Measurements from ENCODE around the gene KNTC1. TPM values are rescaled to one million over a fixed set of nuclear protein-coding genes. Genes with fewer than 3 reads are reported as not detected.
"Not testable (repeated sequence)": the region's sequence is repeated elsewhere in the genome, so short reads cannot be mapped to it uniquely, and the experiment has no call there.

The KNTC1 gene
- polyA plus RNA-seq, 6 donors from 2014 or later, result 2.1 to 6.3 (median 3.7) TPM; not detected in 1

DNA sequence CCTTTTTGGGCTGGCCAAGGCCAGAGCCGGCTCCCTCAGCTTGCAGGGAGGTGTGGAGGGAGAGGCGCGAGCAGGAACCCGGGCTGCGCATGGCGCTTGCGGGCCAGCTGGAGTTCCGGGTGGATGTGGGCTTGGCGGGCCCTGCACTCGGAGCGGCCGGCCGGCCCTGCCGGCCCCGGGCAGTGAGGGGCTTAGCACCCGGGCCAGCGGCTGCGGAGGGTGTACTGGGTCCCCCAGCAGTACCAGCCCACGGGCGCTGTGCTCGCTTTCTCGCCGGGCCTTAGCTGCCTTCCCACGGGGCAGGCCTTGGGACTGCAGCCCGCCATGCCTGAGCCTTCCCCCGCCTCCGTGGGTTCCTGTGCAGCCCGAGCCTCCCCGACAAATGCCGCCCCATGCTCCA, 64.9 kb downstream of the KNTC1 start:
- H3K4me1 Mint-ChIP-seq; H3K9me3 Mint-ChIP-seq; H3K27me3 Mint-ChIP-seq; H3K27ac Mint-ChIP-seq; H3K36me3 Mint-ChIP-seq; ATAC-seq (ENCODE audit: low read depth in 2 of 2); H3K4me3 Mint-ChIP-seq; DNase-seq: not testable (repeated sequence)

DNA sequence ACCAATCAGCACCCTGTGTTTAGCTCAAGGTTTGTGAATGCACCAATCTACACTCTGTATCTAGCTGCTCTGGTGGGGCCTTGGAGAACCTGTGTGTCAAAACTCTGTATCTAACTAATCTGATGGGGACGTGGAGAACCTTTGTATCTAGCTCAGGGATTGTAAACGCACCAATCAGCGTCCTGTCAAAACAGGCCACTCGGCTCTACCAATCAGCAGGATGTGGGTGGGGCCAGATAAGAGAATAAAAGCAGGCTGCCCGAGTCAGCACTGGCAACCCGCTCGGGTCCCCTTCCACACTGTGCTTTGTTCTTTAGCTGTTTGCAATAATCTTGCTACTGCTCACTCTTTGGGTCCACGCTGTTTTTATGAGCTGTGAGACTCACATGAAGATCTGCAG, 65.5 kb downstream of the KNTC1 start:
- not testable (repeated sequence) for H3K27me3 Mint-ChIP-seq; H3K36me3 Mint-ChIP-seq; DNase-seq; ATAC-seq (ENCODE audit: low read depth in 2 of 2); H3K27ac Mint-ChIP-seq; H3K4me1 Mint-ChIP-seq; H3K9me3 Mint-ChIP-seq; H3K4me3 Mint-ChIP-seq

DNA sequence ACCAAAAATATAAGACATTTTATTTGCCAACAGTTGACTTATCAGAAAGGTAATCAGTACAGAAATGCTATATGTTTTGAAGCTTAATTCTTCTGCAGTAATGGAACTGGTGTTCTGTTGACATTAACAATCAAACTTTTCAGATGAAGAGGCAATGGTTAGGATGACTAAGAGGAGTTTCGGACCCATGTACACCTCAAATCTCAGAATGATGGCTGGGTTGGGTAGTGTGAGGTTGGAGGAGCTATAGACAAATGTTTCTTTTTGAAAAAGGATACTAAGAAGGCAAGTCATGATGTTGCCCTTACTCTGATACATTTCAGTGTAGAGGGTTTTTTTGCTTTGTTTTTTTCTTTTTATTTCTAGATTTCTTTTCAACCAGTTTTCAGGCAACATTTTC, 66.9 kb downstream of the KNTC1 start:
- no peak overlapping the region for H3K27ac Mint-ChIP-seq

DNA sequence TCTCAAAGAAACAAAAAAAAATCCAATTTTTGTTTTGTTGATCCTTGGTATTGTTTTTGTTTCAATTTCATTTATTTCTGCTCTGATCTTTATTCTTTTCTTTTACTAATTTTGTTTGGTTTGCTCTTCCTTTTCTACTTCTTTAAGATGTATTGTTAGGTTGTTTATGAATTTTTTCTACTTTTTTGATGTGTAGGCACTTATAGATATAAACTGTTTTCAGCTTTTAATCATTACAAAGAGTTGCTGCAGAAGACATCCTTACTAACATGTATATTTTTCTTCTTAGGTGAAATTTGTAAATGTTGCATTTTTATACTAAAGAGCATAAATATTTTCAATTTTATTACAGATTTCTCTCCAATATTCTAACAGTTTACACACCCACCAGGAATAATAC, 69.8 kb downstream of the KNTC1 start:
- no peak overlapping the region for H3K4me3 Mint-ChIP-seq
- no peak for ATAC-seq (ENCODE audit: low read depth in 2 of 2)
- no peaks in the 10 kb centered on the region for H3K36me3 Mint-ChIP-seq
- no peaks in the 10 kb centered on the region for H3K9me3 Mint-ChIP-seq
- no peaks in the 10 kb centered on the region for H3K4me1 Mint-ChIP-seq
- no peak for DNase-seq
- H3K27me3 Mint-ChIP-seq, result no peaks in the 10 kb centered on the region
- peak overlapping the region in 1 of 6 donors; percentile 77 for H3K27ac Mint-ChIP-seq

More for the DNA sequence above, 66.9 kb downstream of the KNTC1 start:
- H3K36me3 Mint-ChIP-seq, result no peaks in the 10 kb centered on the region
- ATAC-seq (ENCODE audit: low read depth in 2 of 2), result no peak
- no peak for DNase-seq
- H3K4me3 Mint-ChIP-seq, result no peak overlapping the region
- no peaks in the 10 kb centered on the region for H3K4me1 Mint-ChIP-seq
- H3K9me3 Mint-ChIP-seq, result no peaks in the 10 kb centered on the region
- H3K27me3 Mint-ChIP-seq, result no peaks in the 10 kb centered on the region

DNA sequence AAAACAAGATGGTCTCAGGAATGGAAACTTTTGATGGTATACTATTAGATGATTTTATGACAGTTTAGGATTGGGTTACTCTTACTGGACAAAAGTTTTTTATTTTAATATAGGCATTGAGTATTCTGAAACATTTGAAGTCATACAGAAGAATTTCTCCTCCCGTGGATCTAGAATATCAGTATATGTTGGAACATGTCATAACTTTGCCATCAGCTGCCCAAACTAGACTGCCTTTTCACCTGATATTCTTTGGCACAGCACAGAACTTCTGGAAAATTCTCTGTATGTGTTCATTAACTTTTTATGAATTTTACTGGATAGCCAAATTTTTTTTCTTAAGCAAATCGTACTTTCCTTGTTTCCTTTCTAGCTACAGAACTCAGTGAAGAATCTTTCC, 75.4 kb downstream of the KNTC1 start:
- H3K27me3 Mint-ChIP-seq, result no peaks in the 10 kb centered on the region
- no peaks in the 10 kb centered on the region for H3K9me3 Mint-ChIP-seq
- DNase-seq (no peak), ATAC-seq (ENCODE audit: low read depth in 2 of 2) (no peak)
- no peak overlapping the region for H3K27ac Mint-ChIP-seq
- H3K4me3 Mint-ChIP-seq, result no peak overlapping the region
- no peaks in the 10 kb centered on the region for H3K4me1 Mint-ChIP-seq
- peaks cover 0 to 14% of the 10 kb centered on the region in 2 donors for H3K36me3 Mint-ChIP-seq

DNA sequence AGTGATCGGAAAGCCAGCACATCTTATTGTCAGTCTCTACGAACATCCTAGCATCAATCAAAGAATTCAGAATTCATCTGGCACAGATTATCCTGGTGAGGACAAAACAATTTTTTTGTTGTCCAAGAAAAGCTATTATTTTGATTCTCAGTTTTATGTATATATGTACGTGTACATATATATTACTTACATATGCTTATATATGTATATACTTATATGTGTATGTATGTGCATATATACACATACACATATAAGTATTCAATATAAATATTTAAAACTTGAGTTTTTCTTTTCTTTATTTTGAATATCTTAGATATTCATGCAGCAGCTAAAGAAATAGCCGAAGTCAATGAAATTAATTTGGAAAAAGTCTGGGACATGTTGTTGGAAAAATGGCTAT, 77.9 kb downstream of the KNTC1 start:
- Mint-ChIP-seq H3K9me3 (no peaks in the 10 kb centered on the region), H3K27ac (no peak overlapping the region), H3K4me1 (no peaks in the 10 kb centered on the region), H3K27me3 (no peaks in the 10 kb centered on the region), H3K4me3 (no peak overlapping the region), H3K36me3 (peaks cover 0 to 21% of the 10 kb centered on the region in 2 donors)
- no peak for DNase-seq
- no peak for ATAC-seq (ENCODE audit: low read depth in 2 of 2)

DNA sequence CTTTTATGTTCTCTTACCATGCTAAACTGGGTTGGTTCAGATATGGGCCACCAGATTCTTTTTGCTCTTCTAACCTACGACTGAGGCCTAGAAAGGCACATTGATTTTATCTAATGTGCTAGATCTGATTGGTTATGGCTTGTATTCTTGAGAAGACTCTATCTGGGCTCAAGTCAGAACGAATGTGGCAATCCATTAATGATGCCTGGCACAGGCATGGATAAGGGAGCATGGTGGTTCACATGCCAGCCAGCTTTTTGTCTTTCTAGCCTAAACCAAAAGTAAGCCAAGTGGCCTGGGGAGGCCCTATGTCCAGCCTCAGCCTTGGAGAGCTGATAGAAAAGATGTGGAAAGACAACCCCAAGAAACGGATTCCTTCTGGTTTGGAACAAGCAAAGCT, 82.7 kb downstream of the KNTC1 start:
- H3K27ac Mint-ChIP-seq, result no peak overlapping the region
- H3K36me3 Mint-ChIP-seq, result peaks cover 5 to 21% of the 10 kb centered on the region in 2 donors
- no peak for ATAC-seq (ENCODE audit: low read depth in 2 of 2)
- DNase-seq, result no peak
- no peak overlapping the region for H3K4me3 Mint-ChIP-seq
- no peaks in the 10 kb centered on the region for H3K27me3 Mint-ChIP-seq
- H3K4me1 Mint-ChIP-seq, result peaks cover 0 to 10% (median 5%) of the 10 kb centered on the region in 3 donors
- no peaks in the 10 kb centered on the region for H3K9me3 Mint-ChIP-seq

DNA sequence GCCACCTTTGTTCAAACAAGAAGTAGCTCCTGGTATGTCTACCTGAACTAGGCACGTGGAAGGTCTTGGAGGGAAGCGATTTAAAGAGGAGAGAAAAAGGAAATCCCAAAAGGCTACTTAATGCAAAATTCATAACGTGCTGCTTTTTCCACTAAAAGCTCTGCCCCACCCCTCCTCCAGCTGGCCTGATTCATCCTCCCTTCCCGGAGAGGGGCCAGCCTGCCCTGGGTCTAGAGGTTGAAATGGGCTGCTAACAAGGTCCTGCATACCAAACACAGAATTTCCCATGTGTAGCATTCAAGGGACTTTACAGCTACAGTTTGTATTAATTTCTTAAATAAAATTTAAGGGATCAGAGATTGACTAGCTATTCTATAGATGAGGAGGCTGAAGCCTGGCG, 83.2 kb downstream of the KNTC1 start:
- H3K36me3 Mint-ChIP-seq, result peaks cover 5 to 18% of the 10 kb centered on the region in 2 donors
- no peak for DNase-seq

DNA sequence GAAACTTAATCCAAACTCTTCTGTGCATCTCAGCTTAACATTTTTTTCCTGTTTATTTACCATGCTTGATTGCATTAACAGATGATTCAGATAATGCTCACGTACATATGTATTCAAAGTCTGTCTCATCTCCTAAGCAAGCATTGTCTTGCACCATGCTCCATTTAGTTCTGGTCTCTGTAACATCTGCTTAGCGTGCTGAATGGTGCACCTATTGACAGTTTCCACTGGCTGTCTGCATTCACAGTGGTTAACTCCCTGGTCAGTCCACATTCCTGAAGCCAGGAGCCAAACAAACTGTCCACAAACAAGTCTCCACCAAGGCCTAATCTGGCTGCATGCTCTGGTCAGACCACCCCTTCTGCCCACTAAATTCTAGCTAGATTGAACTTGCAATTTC, 83.9 kb downstream of the KNTC1 start:
- H3K4me3 Mint-ChIP-seq, result no peak overlapping the region
- H3K4me1 Mint-ChIP-seq, result peaks cover 0 to 10% (median 5%) of the 10 kb centered on the region in 3 donors
- H3K27me3 Mint-ChIP-seq, result no peaks in the 10 kb centered on the region
- H3K27ac Mint-ChIP-seq, result no peak overlapping the region
- no peaks in the 10 kb centered on the region for H3K9me3 Mint-ChIP-seq
- peaks cover 5 to 18% of the 10 kb centered on the region in 2 donors for H3K36me3 Mint-ChIP-seq
- ATAC-seq (ENCODE audit: low read depth in 2 of 2) (no peak), DNase-seq (no peak)

More for the DNA sequence above, 83.2 kb downstream of the KNTC1 start:
- Mint-ChIP-seq H3K4me3 (no peak overlapping the region), H3K4me1 (peaks cover 0 to 10% (median 5%) of the 10 kb centered on the region in 3 donors), H3K27ac (no peak overlapping the region), H3K9me3 (no peaks in the 10 kb centered on the region), H3K27me3 (no peaks in the 10 kb centered on the region)
- ATAC-seq (ENCODE audit: low read depth in 2 of 2), result no peak

DNA sequence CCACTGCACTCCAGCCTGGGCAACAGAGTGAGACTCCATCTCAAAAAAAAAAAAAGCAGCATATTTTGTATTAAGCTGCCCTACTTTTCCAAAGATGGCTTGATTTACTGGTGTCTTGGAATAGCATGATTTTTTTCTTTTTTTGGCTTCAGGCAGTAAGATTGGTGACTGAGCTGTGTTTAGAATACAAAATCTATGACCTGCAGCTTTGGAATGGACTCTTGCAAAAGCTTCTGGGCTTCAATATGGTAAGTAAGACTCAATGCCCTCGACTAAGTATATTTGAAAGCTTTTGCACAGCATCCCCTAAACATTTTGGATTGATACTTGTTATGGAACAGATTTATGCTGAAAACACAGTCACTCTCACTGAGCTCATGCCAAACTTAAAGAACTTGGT, 87.8 kb downstream of the KNTC1 start:
- DNase-seq, result no peak
- Mint-ChIP-seq H3K36me3 (peaks cover 5 to 18% of the 10 kb centered on the region in 2 donors), H3K4me3 (no peak overlapping the region), H3K27me3 (no peaks in the 10 kb centered on the region), H3K27ac (peak overlapping the region in 1 of 6 donors; percentile 16), H3K9me3 (no peaks in the 10 kb centered on the region), H3K4me1 (peaks cover 0 to 10% (median 5%) of the 10 kb centered on the region in 3 donors)
- no peak for ATAC-seq (ENCODE audit: low read depth in 2 of 2)

DNA sequence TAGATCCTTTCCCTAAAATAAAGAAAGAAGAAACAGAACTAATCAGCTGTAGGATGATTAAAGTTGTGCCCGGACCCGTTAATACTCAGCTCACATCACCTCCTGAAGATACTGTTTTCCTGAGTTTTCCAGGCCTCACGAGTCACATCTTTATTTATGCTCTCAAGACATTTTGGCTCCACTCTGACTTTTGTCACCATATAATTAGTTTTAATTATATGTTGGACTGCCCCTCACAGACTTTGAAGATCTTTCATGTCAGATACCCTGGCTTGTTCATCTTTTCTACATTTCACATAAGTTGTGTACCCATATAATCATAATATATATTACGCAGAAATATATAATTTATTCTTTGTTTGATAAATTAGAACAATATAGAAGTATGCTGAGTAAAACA, 88.7 kb downstream of the KNTC1 start:
- DNase-seq (no peak), ATAC-seq (ENCODE audit: low read depth in 2 of 2) (no peak)
- Mint-ChIP-seq H3K9me3 (no peaks in the 10 kb centered on the region), H3K27ac (peak overlapping the region in 1 of 6 donors; percentile 58), H3K36me3 (peaks cover 10 to 20% of the 10 kb centered on the region in 2 donors), H3K27me3 (no peaks in the 10 kb centered on the region), H3K4me1 (peaks cover 0 to 10% (median 5%) of the 10 kb centered on the region in 3 donors), H3K4me3 (no peak overlapping the region)

DNA sequence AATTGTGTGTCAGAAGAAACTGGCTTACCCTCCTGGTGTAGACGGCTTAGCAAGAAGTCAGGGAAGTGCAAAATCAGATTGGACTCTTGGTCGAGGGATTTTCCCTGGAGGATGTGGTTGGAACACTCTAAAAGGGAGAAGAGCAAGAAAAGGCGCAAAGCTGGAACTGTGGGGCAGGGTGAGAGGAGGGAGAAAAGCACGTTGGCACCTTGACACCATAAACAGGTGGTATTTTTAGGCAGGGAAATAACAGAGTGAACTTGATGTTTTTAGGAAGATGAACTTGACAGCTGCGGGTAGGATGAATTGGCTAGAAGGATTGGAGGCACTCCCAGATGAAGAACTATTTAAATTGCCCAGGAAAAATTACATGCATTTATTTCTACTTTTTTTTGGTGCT, 108.4 kb downstream of the KNTC1 start:
- peak overlapping the region in 1 of 6 donors; percentile 92 for H3K27ac Mint-ChIP-seq
- no peaks in the 10 kb centered on the region for H3K4me1 Mint-ChIP-seq
- no peak for ATAC-seq (ENCODE audit: low read depth in 2 of 2)
- H3K4me3 Mint-ChIP-seq, result no peak overlapping the region
- no peak for DNase-seq
- H3K36me3 Mint-ChIP-seq, result no peaks in the 10 kb centered on the region
- no peaks in the 10 kb centered on the region for H3K9me3 Mint-ChIP-seq
- no peaks in the 10 kb centered on the region for H3K27me3 Mint-ChIP-seq

DNA sequence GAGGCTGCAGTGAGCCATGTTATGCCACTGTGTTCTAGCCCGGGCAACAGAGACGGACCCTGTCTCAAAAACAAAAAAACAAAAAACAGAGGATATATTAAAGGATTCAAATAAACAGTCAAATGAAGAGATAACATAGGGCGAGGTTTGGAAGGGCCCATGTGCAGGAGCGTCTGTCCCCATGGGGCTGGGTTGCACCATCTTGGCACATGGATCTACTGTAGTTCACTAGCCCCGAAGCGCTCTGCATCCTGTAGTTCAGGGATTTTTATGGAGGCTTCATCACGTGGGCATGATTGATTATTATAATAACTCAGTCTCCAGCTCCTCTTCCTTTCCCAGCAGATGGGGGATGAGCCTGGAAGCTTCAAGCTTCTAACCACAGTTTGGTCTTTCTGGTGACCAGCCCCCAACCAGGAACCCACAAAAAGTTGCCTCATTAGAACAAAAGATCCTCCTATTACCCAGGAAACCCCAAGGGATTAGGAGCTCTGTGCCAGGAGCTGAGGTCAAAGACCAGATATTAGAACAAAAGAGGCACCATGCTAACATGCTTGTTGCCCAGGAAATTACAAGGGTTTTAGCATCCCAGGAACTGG, 116.3 kb downstream of the KNTC1 start:
- ATAC-seq (ENCODE audit: low read depth in 2 of 2), result no peak
- H3K4me3 Mint-ChIP-seq, result no peak overlapping the region
- peaks cover 8 to 18% (median 9%) of the 10 kb centered on the region in 3 donors for H3K4me1 Mint-ChIP-seq
- H3K27me3 Mint-ChIP-seq, result no peaks in the 10 kb centered on the region
- H3K27ac Mint-ChIP-seq, result peak overlapping the region in 2 of 6 donors; percentile 1 to 80
- no peak for DNase-seq
- no peaks in the 10 kb centered on the region for H3K9me3 Mint-ChIP-seq
- H3K36me3 Mint-ChIP-seq, result no peaks in the 10 kb centered on the region

DNA sequence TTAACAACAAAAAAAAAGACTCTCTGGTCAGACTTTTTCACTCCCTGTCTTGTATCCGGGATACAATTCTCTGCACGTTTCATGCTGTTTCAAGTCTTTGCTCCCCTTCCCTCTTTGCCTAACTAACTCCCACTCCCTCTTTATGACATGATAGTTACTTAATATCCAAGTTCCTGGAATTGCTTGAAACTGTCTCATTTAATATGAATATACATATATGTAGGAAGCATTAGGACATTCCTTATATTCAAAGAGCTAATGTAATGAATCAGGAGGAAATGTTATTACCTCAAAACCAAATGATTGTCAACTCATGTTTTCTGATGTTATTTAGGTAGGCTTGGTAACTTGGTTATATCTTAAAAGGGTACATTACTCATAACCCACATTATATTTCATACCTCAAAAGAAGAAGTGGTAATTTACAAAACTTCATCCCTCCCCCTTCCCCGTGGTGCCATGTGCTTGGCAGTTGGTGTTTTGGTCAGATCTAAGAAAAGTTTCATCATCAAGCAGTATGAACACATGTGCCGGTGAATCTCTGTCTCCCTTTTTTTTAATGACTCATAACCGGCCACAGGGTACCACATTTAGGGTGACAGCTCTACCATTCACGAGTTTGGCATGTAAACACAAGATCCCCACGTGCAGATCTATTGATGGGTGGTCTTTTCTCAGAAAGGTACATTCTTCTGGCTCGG, 119.6 kb downstream of the KNTC1 start:
- peaks cover 8 to 22% (median 9%) of the 10 kb centered on the region in 3 donors for H3K4me1 Mint-ChIP-seq
- no peaks in the 10 kb centered on the region for H3K9me3 Mint-ChIP-seq
- ATAC-seq (ENCODE audit: low read depth in 2 of 2) (peak; percentile 89 to 90), DNase-seq (peak; percentile 71)
- H3K4me3 Mint-ChIP-seq, result peak overlapping the region; percentile 68 to 92 (median 78)
- no peaks in the 10 kb centered on the region for H3K36me3 Mint-ChIP-seq
- no peaks in the 10 kb centered on the region for H3K27me3 Mint-ChIP-seq
- H3K27ac Mint-ChIP-seq, result peak overlapping the region; percentile 64 to 94 (median 88)
